Activated T-cell treated with anti-CD3 and anti-CD28 coated beads, Interleukin-2, amount 50 U/mL, for 24 hours (primary cell): ENCODE measurements around the gene CNBD2.
"Not testable (repeated sequence)": the region's sequence is repeated elsewhere in the genome, so short reads cannot be mapped to it uniquely, and the experiment has no call there.

Experiments
- DNase-seq: peaks from one replicate; pipeline ENCODE4 v3.0.0-alpha.2; 2020
- H3K27ac Mint-ChIP-seq: 2 replicates; pipeline ENCODE4 v1.8.0; 2020; ENCODE audit warnings: mild to moderate bottlenecking, mixed read lengths
- H3K27me3 Mint-ChIP-seq: 2 replicates; pipeline ENCODE4 v1.8.0; 2020; ENCODE audit warnings: mixed read lengths
- H3K36me3 Mint-ChIP-seq: 2 replicates; pipeline ENCODE4 v1.8.0; 2020; ENCODE audit warnings: low read depth, mixed read lengths
- H3K4me1 Mint-ChIP-seq: 2 replicates; pipeline ENCODE4 v1.8.0; 2020; ENCODE audit warnings: low read depth, mixed read lengths
- H3K4me3 Mint-ChIP-seq: 2 replicates; pipeline ENCODE4 v1.8.0; 2020; ENCODE audit warnings: mild to moderate bottlenecking, moderate library complexity, mixed read lengths
- H3K9me3 Mint-ChIP-seq: 2 replicates; pipeline ENCODE4 v1.8.0; 2020; ENCODE audit warnings: mixed read lengths

CNBD2 gene

GRCh38 chr20:35967979-35968640 lies at the start of gene CNBD2:
Gene CNBD2, plus strand, starts transcription at chr20:35968590. Its CDS starts 173 bp downstream, at chr20:35968763.
- no peak within 1 kb of the TSS for H3K4me3 Mint-ChIP-seq
- H3K36me3 Mint-ChIP-seq: no peaks in the 10 kb centered on the region
- no peaks in the 10 kb centered on the region for H3K27me3 Mint-ChIP-seq
- no peaks in the 10 kb centered on the region for H3K9me3 Mint-ChIP-seq
- H3K4me1 Mint-ChIP-seq: peaks cover 3% of the 10 kb centered on the region
- DNase-seq: no peak
- no peak within 1 kb of the TSS for H3K27ac Mint-ChIP-seq

- Mint-ChIP-seq H3K27ac (peak overlapping the region; percentile 3), H3K4me1 (no peaks in the 10 kb centered on the region), H3K4me3 (no peak overlapping the region), H3K36me3 (peaks cover 71% of the 10 kb centered on the region), H3K27me3 (no peaks in the 10 kb centered on the region), H3K9me3 (no peaks in the 10 kb centered on the region)
- DNase-seq: no peak
Measured at GRCh38 chr20:35920523-35920922, 47.9 kb upstream of the CNBD2 start.

- Mint-ChIP-seq H3K4me1 (peaks cover 6% of the 10 kb centered on the region), H3K27me3 (no peaks in the 10 kb centered on the region), H3K27ac (no peak overlapping the region), H3K36me3 (peaks cover 73% of the 10 kb centered on the region), H3K4me3 (no peak overlapping the region), H3K9me3 (no peaks in the 10 kb centered on the region)
- DNase-seq: no peak
Measured at GRCh38 chr20:35929301-35929700, 39.1 kb upstream of the CNBD2 start.

GRCh38 chr20:35934050-35934449 lies 34.3 kb upstream of the CNBD2 start:
- no peak for DNase-seq
- H3K36me3 Mint-ChIP-seq: peaks cover 81% of the 10 kb centered on the region
- H3K27me3 Mint-ChIP-seq: no peaks in the 10 kb centered on the region
- no peak overlapping the region for H3K4me3 Mint-ChIP-seq
- H3K9me3 Mint-ChIP-seq: no peaks in the 10 kb centered on the region
- H3K27ac Mint-ChIP-seq: peak overlapping the region; percentile 39
- H3K4me1 Mint-ChIP-seq: peaks cover 6% of the 10 kb centered on the region

GRCh38 chr20:35939264-35939663 lies 29.1 kb upstream of the CNBD2 start:
- H3K27ac Mint-ChIP-seq: peak overlapping the region; percentile 65
- no peak overlapping the region for H3K4me3 Mint-ChIP-seq

GRCh38 chr20:35941620-35942019 lies 26.8 kb upstream of the CNBD2 start:
- peak overlapping the region; percentile 64 for H3K27ac Mint-ChIP-seq
- H3K27me3 Mint-ChIP-seq: no peaks in the 10 kb centered on the region
- peaks cover 74% of the 10 kb centered on the region for H3K36me3 Mint-ChIP-seq
- H3K4me3 Mint-ChIP-seq: no peak overlapping the region
- no peaks in the 10 kb centered on the region for H3K9me3 Mint-ChIP-seq
- no peaks in the 10 kb centered on the region for H3K4me1 Mint-ChIP-seq
- no peak for DNase-seq

More at GRCh38 chr20:35939264-35939663, 29.1 kb upstream of the CNBD2 start:
- H3K36me3 Mint-ChIP-seq: peaks cover 82% of the 10 kb centered on the region
- no peaks in the 10 kb centered on the region for H3K9me3 Mint-ChIP-seq
- H3K27me3 Mint-ChIP-seq: no peaks in the 10 kb centered on the region
- H3K4me1 Mint-ChIP-seq: no peaks in the 10 kb centered on the region
- no peak for DNase-seq

GRCh38 chr20:35942243-35942642 lies 26.1 kb upstream of the CNBD2 start:
- H3K27ac Mint-ChIP-seq: peak overlapping the region; percentile 47
- DNase-seq: no peak
- no peaks in the 10 kb centered on the region for H3K27me3 Mint-ChIP-seq
- no peaks in the 10 kb centered on the region for H3K4me1 Mint-ChIP-seq
- peaks cover 76% of the 10 kb centered on the region for H3K36me3 Mint-ChIP-seq
- no peak overlapping the region for H3K4me3 Mint-ChIP-seq
- no peaks in the 10 kb centered on the region for H3K9me3 Mint-ChIP-seq

GRCh38 chr20:35947489-35947888 lies 20.9 kb upstream of the CNBD2 start:
- DNase-seq: peak; percentile 34
- Mint-ChIP-seq H3K4me1 (peaks cover 12% of the 10 kb centered on the region), H3K27me3 (no peaks in the 10 kb centered on the region)

GRCh38 chr20:35947907-35948306 lies 20.5 kb upstream of the CNBD2 start:
- peak overlapping the region; percentile 77 for H3K27ac Mint-ChIP-seq
- H3K4me3 Mint-ChIP-seq: no peak overlapping the region

More at GRCh38 chr20:35947489-35947888, 20.9 kb upstream of the CNBD2 start:
- Mint-ChIP-seq H3K4me3 (no peak overlapping the region), H3K36me3 (peaks cover 61% of the 10 kb centered on the region), H3K27ac (no peak overlapping the region), H3K9me3 (no peaks in the 10 kb centered on the region)

GRCh38 chr20:35950093-35950492 lies 18.3 kb upstream of the CNBD2 start:
- Mint-ChIP-seq H3K4me1 (peaks cover 19% of the 10 kb centered on the region), H3K36me3 (peaks cover 65% of the 10 kb centered on the region), H3K9me3 (no peaks in the 10 kb centered on the region), H3K27me3 (no peaks in the 10 kb centered on the region), H3K4me3 (no peak overlapping the region), H3K27ac (no peak overlapping the region)
- DNase-seq: no peak

More at GRCh38 chr20:35947907-35948306, 20.5 kb upstream of the CNBD2 start:
- Mint-ChIP-seq H3K36me3 (peaks cover 63% of the 10 kb centered on the region), H3K9me3 (no peaks in the 10 kb centered on the region), H3K4me1 (peaks cover 16% of the 10 kb centered on the region), H3K27me3 (no peaks in the 10 kb centered on the region)
- DNase-seq: no peak

GRCh38 chr20:35952080-35952479 lies 16.3 kb upstream of the CNBD2 start:
- H3K9me3 Mint-ChIP-seq, DNase-seq, H3K27me3 Mint-ChIP-seq: not testable (repeated sequence)
- peak overlapping the region; percentile 100 for H3K4me3 Mint-ChIP-seq
- peaks cover 24% of the 10 kb centered on the region for H3K4me1 Mint-ChIP-seq
- H3K27ac Mint-ChIP-seq: peak overlapping the region; percentile 100
- peaks cover 56% of the 10 kb centered on the region for H3K36me3 Mint-ChIP-seq

- H3K9me3 Mint-ChIP-seq: no peaks in the 10 kb centered on the region
- peak overlapping the region; percentile 100 for H3K27ac Mint-ChIP-seq
- DNase-seq: no peak
- peaks cover 49% of the 10 kb centered on the region for H3K36me3 Mint-ChIP-seq
- peak overlapping the region; percentile 100 for H3K4me3 Mint-ChIP-seq
- H3K4me1 Mint-ChIP-seq: peaks cover 24% of the 10 kb centered on the region
- H3K27me3 Mint-ChIP-seq: no peaks in the 10 kb centered on the region
Measured at GRCh38 chr20:35952480-35953386, 15.7 kb upstream of the CNBD2 start.

- Mint-ChIP-seq H3K9me3 (no peaks in the 10 kb centered on the region), H3K27me3 (no peaks in the 10 kb centered on the region), H3K4me3 (peak overlapping the region; percentile 100), H3K4me1 (peaks cover 24% of the 10 kb centered on the region), H3K36me3 (peaks cover 40% of the 10 kb centered on the region), H3K27ac (peak overlapping the region; percentile 100)
- peak; percentile 81 for DNase-seq
Measured at GRCh38 chr20:35953387-35954199, 14.8 kb upstream of the CNBD2 start.

GRCh38 chr20:35954200-35954906 lies 14.0 kb upstream of the CNBD2 start, which contains the start of gene SCAND1:
Gene SCAND1, minus strand, starts transcription at chr20:35954502. Its CDS starts 218 bp downstream, at chr20:35954284.
- Mint-ChIP-seq H3K9me3 (peaks cover 5% of the 10 kb centered on the region), H3K4me1 (peaks cover 24% of the 10 kb centered on the region), H3K4me3 (peak within 1 kb of the TSS; percentile 100), H3K36me3 (peaks cover 34% of the 10 kb centered on the region), H3K27ac (peak within 1 kb of the TSS; percentile 100), H3K27me3 (no peaks in the 10 kb centered on the region)
- DNase-seq: peak; percentile 95
